ENCODE measurements around the gene AVPR2. TPM values are rescaled to one million over a fixed set of nuclear protein-coding genes. Genes with fewer than 3 reads are reported as not detected.

Gene AVPR2
- total and polyA plus RNA-seq, 4 donors, result 0.51 to 2.5 (median 0.84) TPM

GRCh38 chrX:153865321-153865580 lies 39.2 kb upstream of the AVPR2 start:
- Histone ChIP-seq H3K4me3 (no peak overlapping the region), H3K9ac (ENCODE audit: insufficient read depth in 1 of 2, low read length in 2 of 2) (no peak overlapping the region), H3K27ac (ENCODE audit: low read depth in 1 of 2, low read length in 1 of 2) (no peak overlapping the region), H3K9me3 (ENCODE audit: control insufficient read depth in 4 of 4, insufficient read depth in 3 of 4, low read length in 3 of 4) (peaks cover 0 to 3% (median 0%) of the 10 kb centered on the region in 4 donors), H3K27me3 (ENCODE audit: control insufficient read depth in 3 of 3, insufficient read depth in 3 of 3, low read length in 2 of 3) (peaks cover 2 to 5% (median 4%) of the 10 kb centered on the region in 3 donors), H3K36me3 (ENCODE audit: control insufficient read depth in 4 of 4, insufficient read depth in 4 of 4, low read length in 4 of 4) (no peaks in the 10 kb centered on the region), H3K4me1 (ENCODE audit: control insufficient read depth in 5 of 5, insufficient read depth in 5 of 5, low read length in 5 of 5) (no peaks in the 10 kb centered on the region)
- ATAC-seq (ENCODE audit: insufficient read depth, low FRiP score), result no peak
- DNase-seq, result no peak
- no peak for TF ChIP-seq CTCF (IDR thresholded peaks at IDR 0.05; ENCODE audit: control extremely low read depth, extremely low read depth)
- 94% methylated on average over 11 of the region's 11 CpGs; no CpG with 5 or more reads in 1 of the 2 donors for WGBS, 2 donors

GRCh38 chrX:153865685-153866084 lies 38.8 kb upstream of the AVPR2 start:
- no peak overlapping the region for H3K4me3 ChIP-seq
- no peak for ATAC-seq (ENCODE audit: insufficient read depth, low FRiP score)
- no peak overlapping the region for H3K9ac ChIP-seq (ENCODE audit: insufficient read depth in 1 of 2, low read length in 2 of 2)
- no peak for DNase-seq
- no peak overlapping the region for H3K27ac ChIP-seq (ENCODE audit: low read depth in 1 of 2, low read length in 1 of 2)
- H3K9me3 ChIP-seq (ENCODE audit: control insufficient read depth in 4 of 4, insufficient read depth in 3 of 4, low read length in 3 of 4), result peaks cover 0 to 3% (median 0%) of the 10 kb centered on the region in 4 donors
- no peaks in the 10 kb centered on the region for H3K4me1 ChIP-seq (ENCODE audit: control insufficient read depth in 5 of 5, insufficient read depth in 5 of 5, low read length in 5 of 5)
- peaks cover 2 to 5% (median 4%) of the 10 kb centered on the region in 3 donors for H3K27me3 ChIP-seq (ENCODE audit: control insufficient read depth in 3 of 3, insufficient read depth in 3 of 3, low read length in 2 of 3)
- 83 to 90% methylated on average over 9 of the region's 9 CpGs for WGBS, 2 donors
- TF ChIP-seq CTCF (IDR thresholded peaks at IDR 0.05; ENCODE audit: control extremely low read depth, extremely low read depth), result no peak
- no peaks in the 10 kb centered on the region for H3K36me3 ChIP-seq (ENCODE audit: control insufficient read depth in 4 of 4, insufficient read depth in 4 of 4, low read length in 4 of 4)

GRCh38 chrX:153866302-153867019 lies 38.0 kb upstream of the AVPR2 start:
- no peak overlapping the region for H3K4me3 ChIP-seq
- TF ChIP-seq CTCF (IDR thresholded peaks at IDR 0.05; ENCODE audit: control extremely low read depth, extremely low read depth), result no peak
- ATAC-seq (ENCODE audit: insufficient read depth, low FRiP score) (no peak), DNase-seq (no peak)
- H3K9ac ChIP-seq (ENCODE audit: insufficient read depth in 1 of 2, low read length in 2 of 2), result no peak overlapping the region
- H3K4me1 ChIP-seq (ENCODE audit: control insufficient read depth in 5 of 5, insufficient read depth in 5 of 5, low read length in 5 of 5), result no peaks in the 10 kb centered on the region
- peaks cover 2 to 5% (median 4%) of the 10 kb centered on the region in 3 donors for H3K27me3 ChIP-seq (ENCODE audit: control insufficient read depth in 3 of 3, insufficient read depth in 3 of 3, low read length in 2 of 3)
- H3K9me3 ChIP-seq (ENCODE audit: control insufficient read depth in 4 of 4, insufficient read depth in 3 of 4, low read length in 3 of 4), result peaks cover 0 to 3% (median 0%) of the 10 kb centered on the region in 4 donors
- 77 to 81% methylated on average over 16 to 22 of the region's 22 CpGs for WGBS, 2 donors
- no peaks in the 10 kb centered on the region for H3K36me3 ChIP-seq (ENCODE audit: control insufficient read depth in 4 of 4, insufficient read depth in 4 of 4, low read length in 4 of 4)
- no peak overlapping the region for H3K27ac ChIP-seq (ENCODE audit: low read depth in 1 of 2, low read length in 1 of 2)

- H3K9me3 ChIP-seq (ENCODE audit: control insufficient read depth in 4 of 4, insufficient read depth in 3 of 4, low read length in 3 of 4), result peaks cover 0 to 3% (median 0%) of the 10 kb centered on the region in 4 donors
- no peak overlapping the region for H3K9ac ChIP-seq (ENCODE audit: insufficient read depth in 1 of 2, low read length in 2 of 2)
- DNase-seq, result no peak
- H3K27ac ChIP-seq (ENCODE audit: low read depth in 1 of 2, low read length in 1 of 2), result no peak overlapping the region
- no peaks in the 10 kb centered on the region for H3K4me1 ChIP-seq (ENCODE audit: control insufficient read depth in 5 of 5, insufficient read depth in 5 of 5, low read length in 5 of 5)
- no peak for TF ChIP-seq CTCF (IDR thresholded peaks at IDR 0.05; ENCODE audit: control extremely low read depth, extremely low read depth)
- WGBS, 2 donors, result 79 to 91% methylated on average over 9 of the region's 9 CpGs
- no peak overlapping the region for H3K4me3 ChIP-seq
- no peak for ATAC-seq (ENCODE audit: insufficient read depth, low FRiP score)
- peaks cover 0 to 4% (median 2%) of the 10 kb centered on the region in 3 donors for H3K27me3 ChIP-seq (ENCODE audit: control insufficient read depth in 3 of 3, insufficient read depth in 3 of 3, low read length in 2 of 3)
- no peaks in the 10 kb centered on the region for H3K36me3 ChIP-seq (ENCODE audit: control insufficient read depth in 4 of 4, insufficient read depth in 4 of 4, low read length in 4 of 4)
Observed at GRCh38 chrX:153867139-153867538, 37.3 kb upstream of the AVPR2 start.

Data from lung (tissue), 12 donors.